Stimulated activated CD4-positive, alpha-beta T cell treated with anti-CD3 and anti-CD28 coated beads, Interleukin-1b, Interleukin-23, amount 100 ng/mL, for 4 hours (primary cell): ENCODE measurements around the gene RAD51B.
"Not testable (repeated sequence)": the region's sequence is repeated elsewhere in the genome, so short reads cannot be mapped to it uniquely, and the experiment has no call there.

Experiments
- DNase-seq, 2 donors: peaks; one replicate each; pipeline ENCODE4 v3.0.0-alpha.2; 2020; ENCODE audit warnings: low read depth in 2 of 2

The RAD51B gene

DNA sequence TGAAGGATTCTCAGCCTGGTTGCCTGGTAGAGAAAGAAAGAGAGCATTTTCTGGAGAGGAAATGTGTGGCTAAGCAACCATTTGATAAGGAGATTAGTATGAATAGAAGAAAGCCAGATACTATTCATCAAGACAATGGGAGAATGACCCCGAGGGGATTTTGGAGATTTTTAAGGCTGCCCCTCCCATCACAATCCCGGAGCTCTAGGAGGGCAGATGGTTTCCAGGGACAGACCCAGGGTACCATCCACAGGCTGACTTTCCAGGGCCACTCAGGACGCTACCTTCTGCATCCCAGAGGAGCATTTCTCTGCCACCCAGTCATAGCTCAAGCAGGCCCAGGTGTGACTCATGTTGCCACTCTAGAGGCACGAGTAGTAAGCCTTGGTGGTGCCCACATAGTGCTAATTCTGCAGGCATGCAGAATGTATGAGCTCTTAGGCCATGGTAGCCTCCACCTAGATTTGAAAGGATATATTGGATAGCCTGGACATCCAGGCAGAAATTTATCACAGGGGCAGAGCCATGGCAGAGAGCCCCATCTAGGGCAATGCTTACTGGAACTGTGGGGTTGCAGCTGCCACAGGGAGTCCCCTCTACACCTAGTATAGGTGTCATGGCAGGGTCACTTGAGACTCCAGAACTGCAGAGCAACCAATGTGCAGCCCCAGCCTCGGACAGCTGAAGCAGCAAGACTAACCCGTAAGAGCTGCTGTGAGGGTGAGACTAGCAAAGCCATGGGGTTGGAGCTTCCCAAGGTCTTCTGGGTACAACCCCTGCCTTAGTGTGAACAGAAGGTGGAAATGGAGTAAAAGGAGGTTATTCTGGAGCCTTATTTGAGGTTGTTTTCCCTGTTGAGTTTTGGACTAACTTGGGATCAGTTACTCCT is 607.3 kb downstream of the RAD51B start:
- DNase-seq, result no peak

DNA sequence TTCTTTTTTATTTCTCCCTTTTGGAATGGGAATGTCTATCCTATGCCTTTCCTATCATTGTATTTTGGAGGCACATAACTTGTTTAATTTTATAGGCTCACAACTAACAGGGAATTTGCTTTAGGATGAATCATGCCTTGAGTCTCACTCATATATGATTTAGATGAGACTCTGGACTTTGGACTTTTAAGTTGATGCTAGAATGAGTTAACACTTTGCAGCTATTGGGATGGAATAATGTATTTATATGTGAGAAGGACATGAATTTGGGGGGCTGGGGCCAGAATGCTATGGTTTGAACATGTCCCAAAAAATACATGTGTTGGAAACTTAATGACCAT is 607.9 kb downstream of the RAD51B start:
- DNase-seq, result no peak

DNA sequence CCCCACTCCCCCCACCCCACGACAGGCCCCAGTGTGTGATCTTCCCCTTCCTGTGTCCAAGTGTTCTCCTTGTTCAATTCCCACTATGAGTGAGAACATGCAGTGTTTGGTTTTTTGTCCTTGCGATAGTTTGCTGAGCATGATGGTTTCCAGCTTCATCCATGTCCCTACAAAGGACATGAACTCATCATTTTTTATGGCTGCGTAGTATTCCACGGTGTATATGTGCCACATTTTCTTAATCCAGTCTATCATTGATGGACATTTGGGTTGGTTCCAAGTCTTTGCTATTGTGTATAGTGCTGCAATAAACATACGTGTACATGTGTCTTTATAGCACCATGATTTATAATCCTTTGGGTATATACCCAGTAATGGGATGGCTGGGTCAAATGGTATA is 609.3 kb downstream of the RAD51B start:
- not testable (repeated sequence) for DNase-seq

DNA sequence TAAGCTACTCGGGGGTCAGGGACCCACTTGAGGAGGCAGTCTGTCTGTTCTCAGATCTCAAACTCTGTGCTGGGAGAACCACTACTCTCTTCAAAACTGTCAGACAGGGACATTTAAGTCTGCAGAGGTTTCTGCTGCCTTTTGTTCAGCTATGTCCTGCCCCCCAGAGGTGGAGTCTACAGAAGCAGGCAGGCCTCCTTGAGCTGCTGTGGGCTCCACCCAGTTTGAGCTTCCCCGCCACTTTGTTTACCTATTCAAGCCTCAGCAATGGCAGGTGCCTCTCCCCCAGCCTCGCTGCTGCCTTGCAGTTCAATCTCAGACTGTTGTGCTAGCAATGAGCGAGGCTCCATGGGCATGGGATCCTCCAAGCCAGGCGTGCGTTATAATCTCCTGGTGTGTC is 614.6 kb downstream of the RAD51B start:
- not testable (repeated sequence) for DNase-seq

DNA sequence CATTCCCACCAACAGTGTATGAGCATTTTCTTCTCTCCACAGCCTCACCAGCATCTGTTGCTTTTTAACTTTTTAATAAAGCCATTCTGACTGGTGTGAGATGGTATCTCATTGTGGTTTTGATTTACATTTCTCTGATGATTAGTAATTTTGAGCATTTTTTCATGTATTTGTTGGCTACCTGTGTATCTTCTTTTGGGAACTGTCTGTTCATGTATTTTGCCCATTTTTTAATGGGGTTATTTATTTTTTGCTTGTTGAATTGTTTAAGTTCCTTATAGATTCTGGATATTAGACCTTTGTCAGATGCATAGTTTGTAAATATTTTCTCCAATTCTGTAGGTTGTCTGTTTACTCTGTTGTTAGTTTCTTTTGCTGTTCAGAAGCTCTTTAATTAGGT is 616.1 kb downstream of the RAD51B start:
- DNase-seq, result not testable (repeated sequence)

DNA sequence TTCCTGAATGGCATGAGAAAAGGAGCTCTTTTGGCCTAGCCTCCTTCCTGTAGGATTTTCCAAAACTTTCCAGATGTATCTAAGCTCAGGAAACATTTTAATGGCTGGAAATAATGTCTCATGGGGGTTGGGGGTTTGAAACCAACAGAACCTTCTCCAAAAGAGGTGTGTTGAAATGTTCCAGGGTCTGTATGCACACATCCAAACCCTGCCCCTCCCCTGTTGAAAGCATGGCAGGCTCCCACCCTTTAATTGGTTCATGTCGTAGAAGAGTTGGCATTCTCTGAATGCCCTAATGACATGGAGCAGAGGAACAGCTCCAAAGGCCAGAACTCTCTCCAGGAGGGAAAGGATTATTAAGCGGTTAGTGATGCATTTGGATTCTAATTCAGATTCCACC is 620.1 kb downstream of the RAD51B start:
- DNase-seq, result no peak

DNA sequence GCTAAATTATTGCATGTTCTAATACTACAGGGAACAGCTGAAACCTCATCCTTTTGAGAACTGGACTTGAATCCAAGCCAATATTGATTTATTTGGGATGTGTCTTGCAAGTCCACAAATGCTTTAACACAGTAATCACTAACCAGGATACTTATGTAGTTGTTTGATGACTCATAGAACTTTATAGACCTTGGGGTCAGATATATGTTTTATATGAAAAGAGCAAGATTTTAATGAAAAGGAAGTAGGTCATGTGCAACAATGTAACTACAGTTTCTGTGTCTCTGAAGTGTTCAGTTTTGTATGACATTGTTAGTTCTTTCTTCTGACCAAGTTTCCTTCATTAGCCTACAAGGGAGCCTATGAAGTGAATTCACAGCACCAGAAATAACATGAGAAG is 621.2 kb downstream of the RAD51B start:
- no peak for DNase-seq

DNA sequence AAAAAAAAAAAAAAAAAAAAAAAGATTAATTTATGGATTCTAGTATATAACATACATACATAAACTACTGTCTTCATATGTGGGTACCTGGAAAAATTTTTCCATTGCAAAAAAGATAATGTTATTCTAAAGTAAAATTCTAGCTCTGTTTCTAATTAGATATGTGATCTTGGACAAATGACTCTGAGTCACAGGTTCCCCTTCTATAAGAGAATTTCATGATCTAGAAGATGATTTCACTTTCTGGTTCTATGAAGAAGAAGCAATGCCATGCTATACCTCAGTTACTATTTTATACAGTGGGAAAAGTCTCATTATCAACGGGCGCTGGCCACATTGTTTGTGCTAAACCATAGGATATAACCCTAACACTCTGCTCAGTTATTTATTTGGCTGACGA is 622.0 kb downstream of the RAD51B start:
- no peak for DNase-seq

DNA sequence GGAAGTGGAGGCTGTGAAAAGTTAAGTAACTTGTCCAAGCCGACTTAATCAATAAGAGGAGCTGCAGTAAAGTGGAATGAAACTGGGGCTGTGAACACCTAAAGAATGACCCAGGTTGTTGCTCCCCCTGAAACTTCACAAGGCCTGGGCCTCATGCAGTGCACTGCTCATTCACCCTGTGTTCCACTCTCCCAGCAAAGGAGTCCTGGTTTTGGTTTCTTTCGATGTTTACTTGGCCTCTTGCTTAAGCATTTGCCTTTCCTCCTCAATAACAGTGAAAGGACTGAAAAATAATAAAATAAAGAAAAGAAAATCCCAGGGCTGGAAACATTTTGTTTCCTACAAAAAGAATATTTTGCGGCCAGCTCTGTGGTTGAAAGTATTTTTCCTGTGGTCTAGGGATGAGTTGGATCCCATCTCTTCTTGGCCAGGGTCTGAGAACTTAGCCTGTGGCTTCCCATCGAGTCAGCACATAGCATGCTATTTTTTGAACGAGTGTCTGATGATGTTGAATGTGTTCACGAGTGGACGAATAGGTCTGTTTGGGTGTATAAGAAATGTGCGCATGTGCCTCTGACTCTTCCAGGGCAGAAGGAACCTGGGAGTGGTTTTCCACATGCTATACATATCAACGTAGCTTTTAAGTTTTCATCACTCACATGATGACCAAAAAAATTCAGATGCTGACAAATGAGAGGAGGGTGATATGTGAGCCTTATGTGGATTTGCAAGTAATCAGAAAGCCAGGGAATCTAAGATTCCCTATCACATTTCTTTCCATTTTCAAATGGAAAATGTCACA is 623.5 kb downstream of the RAD51B start:
- no peak for DNase-seq

DNA sequence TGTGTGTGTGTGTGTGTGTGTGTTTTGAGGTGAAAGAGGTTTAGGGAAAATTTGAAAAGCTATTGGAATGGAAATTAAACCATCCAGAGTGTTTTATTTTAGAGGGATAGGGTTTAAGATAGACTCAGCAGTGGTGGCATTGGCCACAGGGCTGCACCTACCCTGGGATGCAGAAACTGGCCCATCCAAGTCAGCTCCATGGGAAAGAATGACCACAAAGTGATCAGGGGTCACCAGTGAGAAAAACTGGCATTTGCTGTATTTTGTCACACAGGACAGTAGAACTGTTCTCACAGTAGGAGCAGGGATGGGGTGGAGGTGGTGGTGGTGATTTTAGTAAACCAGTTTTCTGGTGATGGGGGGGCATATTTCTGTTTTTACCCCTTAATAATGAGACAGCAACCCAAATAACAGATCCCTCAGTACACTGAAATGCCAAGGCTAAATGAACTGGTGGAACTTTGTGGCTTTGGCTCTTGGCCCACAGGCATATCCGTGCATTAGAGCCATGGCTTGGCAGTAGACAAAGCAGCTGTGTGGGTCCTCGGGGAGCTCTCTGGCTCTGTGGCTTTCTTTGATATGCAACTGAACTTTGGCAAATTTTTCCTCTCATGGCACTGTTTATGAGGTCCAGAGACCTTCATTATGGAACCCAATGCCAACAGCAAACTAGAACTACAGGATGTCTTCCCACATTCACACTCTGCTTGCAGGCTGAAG is 625.0 kb downstream of the RAD51B start:
- DNase-seq, result no peak

DNA sequence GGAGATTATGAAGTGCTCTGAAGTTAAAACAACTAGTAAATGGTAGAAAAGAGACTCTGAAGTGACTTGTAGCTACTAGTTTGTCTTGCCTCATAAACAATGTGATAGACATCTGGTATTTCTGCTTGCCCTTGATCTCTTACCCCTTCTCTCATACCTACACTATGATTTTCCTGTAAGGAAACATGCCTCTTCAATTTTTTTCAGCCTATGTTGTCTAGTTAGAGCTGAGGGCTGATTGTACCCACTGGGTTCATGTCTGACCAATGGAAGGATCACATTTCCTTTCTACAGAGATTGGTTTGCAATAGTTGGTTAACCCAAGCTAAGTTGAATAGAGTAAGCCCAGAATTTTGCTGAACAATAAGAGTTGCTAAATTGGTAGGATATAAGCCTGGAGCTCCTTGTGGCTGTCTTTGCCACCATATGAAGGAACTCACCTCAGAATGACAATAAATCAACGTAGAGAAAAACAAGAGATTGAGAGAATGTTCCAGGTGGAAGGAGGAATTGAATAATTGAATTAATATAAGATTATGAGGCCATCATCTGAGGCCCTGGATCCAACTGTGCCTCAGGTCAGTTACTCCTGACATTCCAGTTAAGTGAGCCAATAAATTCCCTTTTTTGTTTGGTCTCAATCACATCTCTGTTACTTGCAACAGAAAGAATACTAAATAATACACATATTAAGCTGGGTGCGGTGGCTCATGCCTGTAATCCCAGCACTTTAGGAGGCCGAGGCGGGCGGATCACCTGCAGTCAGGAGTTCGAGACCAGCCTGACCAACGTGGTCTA is 626.9 kb downstream of the RAD51B start:
- no peak for DNase-seq

DNA sequence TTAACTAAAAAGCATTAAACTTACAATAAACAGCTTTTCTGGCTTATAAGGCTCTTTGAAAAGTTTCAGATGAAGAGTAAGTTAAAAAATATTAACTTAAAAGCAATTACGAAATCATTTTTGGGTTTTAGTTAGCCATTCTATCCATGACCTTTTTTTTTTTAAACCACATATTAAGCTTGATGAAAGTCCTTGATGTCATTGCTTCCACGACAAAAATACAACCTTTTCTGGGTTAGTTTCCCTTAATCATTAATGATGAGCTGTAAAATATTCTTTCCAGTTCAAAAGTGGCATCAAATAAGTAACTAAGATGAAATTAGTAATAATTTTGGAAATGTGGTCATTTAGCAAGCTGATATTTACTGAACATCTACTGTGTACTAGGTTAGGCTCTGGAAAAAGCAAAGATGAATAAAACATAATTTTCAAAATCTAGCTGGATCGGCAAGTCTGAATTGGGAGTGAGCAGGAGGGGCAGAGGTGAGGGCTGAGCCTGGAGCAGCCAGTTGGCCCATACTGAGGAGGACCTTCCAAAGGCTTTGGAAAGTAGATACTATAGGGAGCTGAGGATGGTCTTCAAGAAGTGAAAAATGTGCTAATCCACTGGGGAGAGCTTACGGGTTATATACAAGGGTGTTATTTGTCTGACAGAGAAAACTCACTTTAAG is 628.1 kb downstream of the RAD51B start:
- DNase-seq, result no peak

DNA sequence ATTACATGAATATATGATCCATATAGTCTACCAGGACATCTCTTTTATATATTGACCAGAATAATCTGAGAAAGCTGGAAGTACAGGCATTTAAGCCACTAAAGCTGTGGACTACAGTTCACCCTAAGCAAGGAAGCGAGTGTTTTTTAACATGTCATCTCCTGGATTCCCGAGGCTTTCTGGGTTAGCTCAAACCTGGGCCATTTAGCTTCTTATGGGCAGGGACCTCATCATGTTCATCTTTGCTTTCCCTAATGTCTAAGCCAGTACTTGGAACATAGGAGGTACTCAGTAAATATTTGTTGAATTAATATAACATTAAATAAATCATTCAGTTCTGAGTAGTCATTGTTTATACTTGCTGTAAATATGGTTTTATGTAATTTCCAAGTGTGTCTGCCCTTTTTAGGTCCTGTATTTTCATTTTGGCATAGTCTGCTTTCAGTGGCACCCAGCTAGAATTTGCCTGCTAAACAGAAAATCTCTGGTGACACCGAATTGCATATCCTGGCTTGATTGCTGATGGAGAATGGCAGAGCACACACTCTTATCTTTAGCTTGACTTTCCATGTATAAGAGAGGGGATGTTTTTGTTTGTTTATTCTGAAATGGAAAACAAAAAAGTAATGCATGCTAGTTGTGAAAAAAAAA is 628.8 kb downstream of the RAD51B start:
- no peak for DNase-seq

DNA sequence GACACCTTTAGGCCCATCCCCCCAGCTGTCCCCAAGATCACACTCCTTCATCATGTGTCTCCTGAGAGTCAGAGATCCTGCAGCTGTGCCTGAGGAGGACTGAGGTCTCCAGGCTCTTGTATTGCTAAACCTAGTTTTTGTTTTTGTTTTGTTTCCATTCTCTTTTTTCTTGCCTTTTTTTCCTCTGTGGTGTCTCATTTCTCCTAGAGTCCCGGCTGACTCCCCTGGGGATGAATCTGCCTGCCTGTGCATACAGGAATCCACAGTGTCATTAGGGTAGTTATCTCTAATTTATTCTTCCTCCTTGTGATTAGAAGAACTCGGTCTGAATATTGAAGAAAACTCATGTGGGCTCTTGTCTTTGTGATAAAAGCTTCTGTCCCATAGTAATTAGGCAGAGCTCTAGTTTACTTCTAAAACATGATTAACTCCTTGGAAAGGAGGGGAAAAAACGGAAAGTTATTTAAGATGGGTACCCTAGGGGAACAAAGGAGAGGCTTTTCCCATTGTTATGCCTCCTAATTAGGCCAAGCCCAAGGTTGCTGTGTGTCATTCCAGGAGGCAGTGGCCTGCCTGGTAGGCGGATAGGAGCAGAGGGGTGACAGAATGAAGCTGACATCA is 630.1 kb downstream of the RAD51B start:
- DNase-seq, result no peak

DNA sequence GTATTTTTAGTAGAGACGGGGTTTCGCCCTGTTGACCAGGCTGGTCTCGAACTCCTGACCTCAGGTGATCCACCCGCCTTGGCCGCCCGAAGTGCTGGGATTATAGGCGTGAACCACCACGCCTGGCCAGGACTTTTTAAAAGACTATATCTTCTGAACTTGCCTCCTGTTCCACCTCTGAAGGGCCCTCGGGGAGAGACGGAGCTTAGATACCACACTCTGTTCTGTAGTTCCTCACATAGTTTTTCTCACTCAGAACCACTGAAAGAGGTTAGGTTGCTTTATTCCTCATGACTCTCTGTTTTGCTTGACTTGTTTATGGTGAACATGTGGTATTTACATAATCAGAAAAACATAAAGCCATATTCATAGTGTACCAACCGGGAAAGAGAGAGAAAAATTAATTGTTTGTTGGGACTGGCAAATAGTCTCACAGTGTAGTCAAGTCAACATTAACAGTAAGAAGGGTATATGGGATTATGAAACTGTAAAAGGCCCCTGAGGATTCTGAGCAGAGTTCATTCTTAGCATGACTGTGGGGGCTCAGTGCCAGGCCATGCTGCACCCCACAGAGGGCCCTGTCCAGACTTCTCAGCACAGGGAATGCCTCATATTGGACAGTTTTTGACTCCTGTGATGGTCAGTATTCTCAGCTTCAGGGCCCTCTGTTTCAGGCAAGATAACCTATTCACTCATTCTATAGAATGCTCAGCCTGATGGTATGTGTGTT is 631.0 kb downstream of the RAD51B start:
- DNase-seq, result no peak

DNA sequence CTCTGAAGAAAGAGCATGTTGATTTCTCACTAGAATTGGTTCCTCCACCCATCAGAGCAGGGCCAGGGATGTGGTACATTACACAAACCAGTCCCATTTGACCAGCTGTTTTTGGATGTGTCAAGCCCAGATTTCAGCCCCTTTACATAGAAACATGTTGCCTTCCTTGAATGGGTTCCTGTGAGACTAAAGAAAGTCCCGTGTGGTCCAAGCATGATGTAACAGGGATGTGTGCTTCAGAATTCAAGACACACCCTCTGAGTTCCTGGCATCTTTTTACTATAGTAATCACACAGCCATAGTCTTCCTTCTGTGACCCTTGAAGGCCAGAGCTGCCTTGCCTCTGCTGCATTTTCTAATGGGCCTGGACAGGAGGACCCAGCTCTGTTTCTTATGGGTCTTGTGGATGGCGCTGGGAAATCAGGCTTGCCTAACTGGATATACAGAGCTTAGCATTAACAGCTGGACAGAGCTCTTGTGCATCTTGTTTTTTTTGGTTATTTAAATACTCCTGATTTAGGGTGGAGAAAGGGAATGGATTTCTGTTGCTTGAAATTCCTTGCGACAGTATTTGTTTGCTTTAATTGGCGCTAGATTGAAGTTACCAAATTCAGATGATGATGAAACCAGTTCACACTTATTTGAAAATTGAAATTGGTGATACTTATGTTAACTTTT is 632.3 kb downstream of the RAD51B start:
- DNase-seq, result no peak

DNA sequence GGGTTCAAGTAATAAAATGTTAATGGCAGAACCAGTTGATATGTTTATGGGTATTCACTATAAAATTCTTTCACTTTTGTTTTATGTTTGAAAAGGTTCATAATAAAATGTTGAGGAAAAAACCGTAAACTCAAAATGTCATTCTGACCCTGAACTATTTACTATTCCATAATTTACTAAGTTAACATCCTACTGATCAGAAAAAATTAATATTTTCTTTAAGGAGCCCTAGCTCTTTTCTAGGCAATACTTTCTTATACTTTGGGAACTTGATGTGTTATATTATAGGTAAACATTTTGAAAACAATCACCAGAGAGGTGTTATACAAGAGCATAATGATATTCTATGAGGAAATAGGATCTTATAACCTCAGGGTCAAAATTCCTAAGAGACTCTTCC is 638.7 kb downstream of the RAD51B start:
- no peak for DNase-seq

DNA sequence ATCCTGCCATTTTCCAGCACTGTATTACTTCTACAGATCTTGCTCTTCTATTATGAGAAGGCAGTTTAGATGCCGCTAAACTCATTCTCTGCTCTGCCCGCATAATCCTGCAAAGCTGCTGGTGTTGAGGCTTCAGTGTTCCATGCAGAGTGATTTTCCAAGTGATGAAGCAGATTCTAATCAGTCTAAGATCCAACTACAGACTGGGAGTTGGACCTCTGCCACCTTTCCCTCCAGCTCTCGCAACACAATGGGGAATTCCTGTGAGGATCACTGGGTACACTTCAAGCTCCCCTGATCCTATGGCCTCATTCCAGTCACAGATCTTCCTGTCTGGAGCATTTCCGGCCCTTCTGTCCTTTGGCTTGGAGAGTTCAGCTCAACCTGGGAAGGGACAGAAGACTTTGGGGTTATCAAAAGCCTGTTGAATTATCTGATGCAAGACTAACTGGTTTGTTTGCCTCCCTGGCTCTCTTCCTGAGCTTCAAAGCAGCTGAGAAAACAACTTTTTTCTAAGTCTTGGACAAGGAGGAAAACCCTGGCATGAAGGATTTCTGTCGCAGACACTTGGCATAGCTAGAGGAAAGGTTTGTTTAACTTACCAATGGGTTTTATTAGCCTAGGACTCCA is 639.4 kb downstream of the RAD51B start:
- DNase-seq, result no peak
